ENCODE measurements around the gene METTL8. TPM values are rescaled to one million over a fixed set of nuclear protein-coding genes. Genes with fewer than 3 reads are reported as not detected.

METTL8 gene
- polyA plus RNA-seq, 2 of the 4 experiments (the other 2 are of a cell fraction) = 21.8 to 58.3 TPM

- Histone ChIP-seq H3K4me3 (no peak overlapping the region), H3K4me1 (peaks cover 16% of the 10 kb centered on the region; the same call in 1 of the 3 replicates), H3K4me2 (no peak overlapping the region), H3K9me3 (no peaks in the 10 kb centered on the region), H3K27ac (no peak overlapping the region)
- ChIA-PET CTCF (interaction anchor here (0.5 to 2.6 kb wide), 5 partner anchors 8 to 437 kb away, joined by 3 to 10 read pairs (median 3); partner anchors contain the start of genes DCAF17 and METTL8), POLR2A (no interaction called here)
- FAIRE-seq (no peak), ATAC-seq (no peak), DNase-seq (ENCODE audit: low read depth in 1 of 2, low spot score in 1 of 2) (no peak)
- TF ChIP-seq RARB (CRISPR knock-in tag; IDR thresholded peaks at IDR 0.05) = no peak
- no peak for TF ChIP-seq PHF8 (IDR thresholded peaks at IDR 0.05; ENCODE audit: borderline replicate concordance, low read depth)
- no peak for TF ChIP-seq HEYL (CRISPR knock-in tag; IDR thresholded peaks at IDR 0.05)
- TF ChIP-seq EHF (CRISPR knock-in tag; IDR thresholded peaks at IDR 0.05) = no peak
- TF ChIP-seq FOSL2 (IDR thresholded peaks at IDR 0.05) = no peak
- TF ChIP-seq FOSL2 (CRISPR knock-in tag; IDR thresholded peaks at IDR 0.05) = no peak
- no peak for TF ChIP-seq EHMT2 (IDR thresholded peaks at IDR 0.05; ENCODE audit: low read depth)
- no peak for TF ChIP-seq SMC3 (IDR thresholded peaks at IDR 0.05)
- no peak for TF ChIP-seq HDAC2 (IDR thresholded peaks at IDR 0.05)
- no peak for TF ChIP-seq CTCF (IDR thresholded peaks at IDR 0.05)
- TF ChIP-seq BCL3 (IDR thresholded peaks at IDR 0.05) = no peak
- no peak for TF ChIP-seq RNF2 (IDR thresholded peaks at IDR 0.05; ENCODE audit: borderline replicate concordance, low read depth)
- TF ChIP-seq ATOH8 (CRISPR knock-in tag; IDR thresholded peaks at IDR 0.05; ENCODE audit: low read depth) = no peak
- no peak for TF ChIP-seq ZC3H11A (IDR thresholded peaks at IDR 0.05)
- no peak for TF ChIP-seq CHD2 (IDR thresholded peaks at IDR 0.05; ENCODE audit: low read length, partially characterized antibody)
- no peak for TF ChIP-seq BHLHE40 (IDR thresholded peaks at IDR 0.05; ENCODE audit: low read depth, low read length)
- TF ChIP-seq RCOR1 (IDR thresholded peaks at IDR 0.05; ENCODE audit: low read depth, low read length) = no peak
- TF ChIP-seq HMGXB4 (CRISPR knock-in tag; IDR thresholded peaks at IDR 0.05; ENCODE audit: borderline replicate concordance) = no peak
- 93% methylated on average over 8 of the region's 8 CpGs for WGBS (ENCODE audit: missing lambda C conversion rate)
Observed at GRCh38 chr2:171409436-171409971, 24.3 kb downstream of the METTL8 start.

GRCh38 chr2:171407676-171408044 is 26.1 kb downstream of the METTL8 start:
- DNase-seq (ENCODE audit: low read depth in 1 of 2, low spot score in 1 of 2) (no peak), FAIRE-seq (no peak), ATAC-seq (no peak)
- no peak for TF ChIP-seq CHD2 (IDR thresholded peaks at IDR 0.05; ENCODE audit: low read length, partially characterized antibody)
- no peak for TF ChIP-seq CHD4 (IDR thresholded peaks at IDR 0.05; ENCODE audit: borderline replicate concordance)
- TF ChIP-seq FOSL2 (IDR thresholded peaks at IDR 0.05) = no peak
- TF ChIP-seq FOSL2 (CRISPR knock-in tag; IDR thresholded peaks at IDR 0.05) = no peak
- ChIA-PET POLR2A (no interaction called here), CTCF (interaction anchor here (1.9 to 2.7 kb wide), 2 partner anchors 9 to 247 kb away, joined by 5 to 12 read pairs; partner anchors contain the start of gene TLK1)
- WGBS (ENCODE audit: missing lambda C conversion rate) = 97% methylated on average over 1 of the region's 1 CpG
- Histone ChIP-seq H3K4me1 (peaks cover 20% of the 10 kb centered on the region; the same call in 1 of the 3 replicates), H3K9me3 (0 out of 3 replicates have a peak, but pooled peaks cover under 1% of the 10 kb centered on the region), H3K27ac (no peak overlapping the region), H3K4me3 (no peak overlapping the region), H3K4me2 (no peak overlapping the region)

Data from A549 (cell line).